Right renal cortex interstitium (tissue), 3 donors: ENCODE results near the gene TUBB1. TPM values are rescaled to one million over a fixed set of nuclear protein-coding genes. Genes with fewer than 3 reads are reported as not detected.
"Not testable (repeated sequence)": the region's sequence is repeated elsewhere in the genome, so short reads cannot be mapped to it uniquely, and the experiment has no call there.

Experiments used
- DNase-seq, 3 donors: peaks; one replicate each; pipeline ENCODE4 v3.0.0-alpha.2; 2013; ENCODE audit warnings: low read depth in 3 of 3, low spot score in 2 of 3
- polyA plus RNA-seq, 3 donors: library from polyadenylated mRNA; unstranded; fragments of 120-200 nt; gene quantifications; one replicate each; pipeline ENCODE4 v1.2.1, GENCODE V29; 2013; ENCODE audit not compliant: insufficient read length in 3 of 3

TUBB1 gene
- polyA plus RNA-seq: 1 to 10 TPM; 2.4 to 5.4 (median 3.0) TPM

DNA sequence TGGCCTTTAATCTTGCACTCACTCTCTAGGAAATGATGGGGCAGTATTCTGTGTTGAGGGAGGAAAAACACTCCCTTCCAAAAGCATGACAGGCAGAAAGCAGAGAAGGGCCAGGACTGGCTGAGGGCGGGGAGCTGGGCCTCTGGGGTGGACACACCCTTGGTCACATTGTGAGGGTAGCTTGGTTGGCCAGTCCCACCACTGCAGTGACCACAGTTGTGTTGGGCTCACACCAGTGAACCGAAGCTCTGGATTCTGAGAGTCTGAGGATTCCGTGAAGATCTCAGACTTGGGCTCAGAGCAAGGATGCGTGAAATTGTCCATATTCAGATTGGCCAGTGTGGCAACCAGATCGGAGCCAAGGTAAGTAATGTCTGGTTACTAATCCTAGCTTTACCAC is at the start of gene TUBB1:
TSS of gene TUBB1 (plus strand) at position 213 of the 400 bp plus-strand sequence. CDS start at position 307, 94 bp downstream.
- no peak for DNase-seq

DNA sequence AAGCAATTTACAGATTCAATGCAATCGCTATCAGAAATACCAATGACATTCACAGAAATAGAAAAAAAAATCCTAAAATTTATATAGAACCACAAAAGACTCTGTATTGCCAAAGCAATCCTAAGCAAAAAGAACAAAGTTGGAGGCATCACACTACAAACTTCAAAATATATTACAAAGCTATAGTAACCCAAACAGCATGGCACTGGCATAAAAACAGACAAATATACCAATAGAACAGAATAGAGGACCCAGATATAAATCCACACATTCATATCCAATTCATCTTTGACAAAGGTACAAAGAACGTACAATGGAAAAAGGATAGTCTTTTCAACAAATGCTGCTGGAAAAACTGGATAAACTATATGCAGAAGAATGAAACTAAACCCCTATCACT is 49.8 kb upstream of the TUBB1 start:
- no peak for DNase-seq

DNA sequence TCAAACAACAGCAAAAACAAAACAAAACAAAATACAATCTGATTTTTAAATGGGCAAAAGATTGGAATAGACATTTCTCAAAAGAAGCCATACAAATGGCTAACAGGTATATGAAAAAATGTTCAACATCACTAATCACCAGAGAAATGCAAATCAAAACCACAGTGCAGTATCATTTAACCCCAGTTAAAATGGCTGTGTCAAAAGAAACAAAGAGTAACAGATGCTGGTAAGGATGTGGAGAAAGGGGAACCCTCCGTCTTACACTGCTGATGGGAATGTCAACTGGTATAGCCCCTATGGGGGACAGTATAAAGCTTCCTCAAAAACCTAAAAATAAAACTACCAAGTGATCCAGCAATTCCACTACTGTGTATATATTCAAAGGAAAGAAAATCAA is 49.1 kb upstream of the TUBB1 start:
- DNase-seq: no peak

DNA sequence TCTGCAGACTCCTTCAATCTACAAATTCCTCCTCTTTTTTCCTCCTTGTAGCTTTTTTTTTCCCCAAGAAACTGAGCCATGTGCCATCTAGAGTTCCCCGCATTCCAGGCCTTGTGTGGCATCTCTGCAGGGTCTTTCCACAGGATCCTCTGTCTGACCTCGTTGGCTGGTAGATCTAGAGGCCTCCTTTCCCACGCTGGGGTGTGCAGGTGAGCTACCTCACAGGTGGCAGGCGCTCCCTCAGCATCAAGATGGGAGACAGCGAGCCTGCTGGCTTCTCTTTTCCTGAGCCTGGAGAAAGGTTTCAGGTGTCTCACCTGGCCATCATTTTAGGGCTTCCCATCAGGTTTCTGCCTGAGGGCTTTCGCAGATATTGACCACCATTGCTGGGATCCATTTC is 47.8 kb upstream of the TUBB1 start:
- no peak for DNase-seq

DNA sequence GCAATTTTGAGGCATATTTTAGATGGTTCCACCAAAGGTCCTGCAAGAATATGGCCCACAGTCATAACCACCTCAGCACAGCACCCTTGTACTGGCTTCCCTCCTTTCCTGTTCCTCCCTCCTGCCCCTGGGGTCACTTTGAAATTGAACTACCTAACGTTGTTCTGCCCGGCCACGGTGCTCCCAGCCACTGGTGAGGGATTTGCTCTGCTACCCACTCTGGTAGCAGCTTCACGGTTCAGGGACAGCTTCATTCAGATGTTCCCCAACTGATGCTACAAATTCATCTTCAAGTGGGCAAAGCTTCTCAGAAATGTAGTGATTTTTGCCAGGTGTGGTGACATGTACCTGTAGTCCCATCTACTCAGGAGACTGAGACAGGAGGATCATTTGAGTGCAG is 46.0 kb upstream of the TUBB1 start:
- no peak for DNase-seq

DNA sequence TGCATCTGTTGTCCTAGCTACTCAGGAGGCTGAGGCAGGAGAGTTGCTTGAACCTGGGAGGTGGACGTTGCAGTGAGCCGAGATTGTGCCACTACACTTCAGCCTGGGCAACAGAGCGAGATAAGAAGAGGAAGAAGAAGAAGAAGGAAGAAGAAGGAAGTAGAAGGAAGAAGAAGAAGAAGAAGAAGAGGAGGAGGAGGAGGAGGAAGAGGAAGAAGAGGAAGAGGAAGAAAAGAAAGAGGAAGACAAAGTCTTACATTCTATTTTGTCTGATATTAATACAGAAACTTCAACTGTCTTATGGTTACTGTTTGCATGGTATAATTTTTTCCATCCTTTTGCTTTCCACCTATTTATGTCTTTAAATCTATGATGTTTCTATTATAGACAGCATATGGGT is 45.4 kb upstream of the TUBB1 start:
- DNase-seq: no peak

DNA sequence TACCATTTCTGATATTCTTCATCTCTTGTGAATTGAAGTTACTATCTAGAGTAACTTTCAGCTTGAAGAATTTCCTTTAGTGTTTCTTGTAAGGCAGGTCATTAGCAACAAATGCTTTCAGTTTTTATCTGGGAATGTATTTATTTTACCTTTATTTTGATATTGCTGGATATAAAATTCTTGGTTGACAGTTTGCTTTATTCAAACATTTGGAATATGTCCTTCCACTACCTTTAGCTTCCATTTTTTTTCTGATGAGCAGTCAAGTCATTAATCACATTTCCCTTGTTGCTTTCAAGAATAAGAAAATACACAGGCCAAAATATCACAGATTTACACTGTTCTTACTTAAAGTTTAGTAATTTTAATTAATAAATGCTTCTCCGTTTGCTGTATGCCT is 43.9 kb upstream of the TUBB1 start:
- DNase-seq: no peak

DNA sequence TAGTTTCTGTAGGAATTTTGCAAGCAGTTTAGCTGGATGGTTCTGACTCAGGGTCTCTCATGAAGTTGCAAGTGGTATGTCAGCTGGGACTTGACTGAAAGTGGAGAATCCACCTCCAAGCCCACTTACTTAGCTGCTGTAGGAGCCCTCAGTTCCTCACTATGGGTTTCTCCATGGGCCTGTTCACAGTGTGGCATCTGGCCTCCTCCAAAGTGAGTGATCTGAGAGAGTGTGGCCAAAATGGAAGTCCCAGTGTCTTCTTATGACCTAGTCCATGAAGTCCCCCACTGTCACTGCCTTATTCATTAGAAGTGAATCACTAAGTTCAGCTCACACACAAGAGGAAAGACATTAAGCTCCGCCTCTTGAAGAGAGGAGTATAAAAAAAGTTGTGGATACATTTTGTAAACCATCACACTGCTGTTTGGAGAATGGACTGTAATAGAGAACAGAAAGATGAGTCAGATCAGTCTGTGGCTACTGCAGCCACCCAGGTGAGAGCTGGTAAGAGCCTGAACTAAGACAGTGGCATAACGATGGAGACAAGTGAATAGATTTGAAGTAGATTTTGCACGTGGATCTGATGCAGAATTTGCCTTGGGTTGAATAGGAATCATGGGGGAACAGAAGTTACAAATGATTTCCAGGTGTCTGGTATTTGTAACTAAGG is 43.0 kb upstream of the TUBB1 start:
- DNase-seq: no peak

DNA sequence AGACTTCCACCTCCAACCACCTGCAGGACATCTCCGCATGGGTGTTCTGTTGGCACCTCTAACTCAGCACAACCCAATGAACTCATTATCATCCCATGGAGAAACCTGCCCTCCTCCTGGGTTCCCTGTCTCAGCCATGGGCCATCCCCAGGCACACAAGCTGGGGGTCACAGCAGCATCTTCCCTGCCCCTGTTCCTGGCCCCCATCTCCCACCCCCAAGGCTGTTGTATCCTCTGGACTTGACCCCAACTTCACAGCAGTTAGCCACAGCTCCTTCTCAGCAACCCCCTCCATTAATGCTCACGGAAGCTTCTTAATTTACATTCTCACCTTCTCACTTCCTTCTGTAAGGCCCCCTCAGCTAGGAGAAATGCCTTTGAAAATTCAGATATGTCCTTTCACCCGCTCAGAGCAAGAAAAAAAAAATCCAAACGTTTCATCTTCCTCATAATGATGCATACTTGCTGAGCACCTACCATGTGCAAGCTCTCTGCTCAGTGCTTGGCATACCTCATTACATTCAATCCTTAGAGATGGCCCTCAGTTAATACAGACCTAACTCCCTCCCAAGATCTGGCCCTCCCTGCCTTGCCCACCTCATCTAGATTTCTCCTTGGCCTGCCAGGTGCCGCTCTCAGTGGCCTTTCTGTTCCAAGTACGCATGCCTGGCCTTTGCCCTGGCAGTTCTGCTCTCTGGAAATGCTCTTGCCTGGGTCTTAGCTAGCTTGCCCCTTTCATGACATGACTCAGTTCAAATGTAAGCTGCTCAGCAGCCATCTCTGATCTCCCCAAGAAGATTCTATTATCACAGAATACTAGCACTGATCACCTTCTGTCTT is 40.7 kb upstream of the TUBB1 start:
- DNase-seq: no peak

DNA sequence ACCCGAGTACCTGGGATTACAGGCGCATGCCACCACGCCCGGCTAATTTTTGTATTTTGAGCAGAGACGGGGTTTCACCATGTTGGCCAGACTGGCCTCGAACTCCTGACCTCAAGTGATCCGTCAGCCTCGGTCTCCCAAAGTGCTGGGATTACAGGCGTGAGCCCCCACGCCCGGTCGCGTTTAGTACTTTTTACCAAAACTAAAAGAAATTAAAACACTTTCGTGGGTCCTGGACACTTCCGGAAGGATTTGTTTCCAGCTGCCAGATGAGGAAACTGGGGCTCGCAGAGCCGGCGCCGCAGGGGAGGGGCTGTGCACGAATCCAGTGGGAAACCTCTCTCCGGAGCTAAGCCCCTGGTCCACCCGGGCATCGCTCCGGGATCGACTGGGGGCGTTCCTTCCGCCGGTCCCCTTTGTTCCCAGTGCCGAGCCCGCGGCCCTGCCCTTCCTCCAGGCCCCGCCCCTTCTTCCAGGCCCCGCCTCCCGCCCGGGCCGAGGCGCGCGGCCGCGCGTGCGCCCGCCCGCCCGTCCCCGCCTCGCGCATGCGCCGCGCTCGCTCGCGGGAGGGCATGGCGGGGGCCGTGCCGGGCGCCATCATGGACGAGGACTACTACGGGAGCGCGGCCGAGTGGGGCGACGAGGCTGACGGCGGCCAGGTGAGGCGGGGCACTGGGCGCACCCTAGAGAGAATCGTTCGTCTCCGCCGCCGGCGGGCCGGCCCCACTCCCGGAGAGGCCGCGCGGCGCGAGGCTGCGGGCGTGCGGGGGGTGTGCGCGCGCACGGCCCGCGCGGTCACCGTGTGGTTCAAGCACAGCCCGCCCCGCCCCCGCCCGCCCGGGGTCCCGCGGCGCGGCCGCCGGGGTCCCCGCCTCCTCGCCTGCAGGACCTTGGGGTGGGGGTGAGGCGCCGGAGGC is 38.3 kb upstream of the TUBB1 start, which contains the start of gene NELFCD:
TSS of gene NELFCD (plus strand) at position 546 of the 917 bp plus-strand sequence. CDS start at position 600, 54 bp downstream.
- DNase-seq: peak; percentile 61 to 78 (median 75)

DNA sequence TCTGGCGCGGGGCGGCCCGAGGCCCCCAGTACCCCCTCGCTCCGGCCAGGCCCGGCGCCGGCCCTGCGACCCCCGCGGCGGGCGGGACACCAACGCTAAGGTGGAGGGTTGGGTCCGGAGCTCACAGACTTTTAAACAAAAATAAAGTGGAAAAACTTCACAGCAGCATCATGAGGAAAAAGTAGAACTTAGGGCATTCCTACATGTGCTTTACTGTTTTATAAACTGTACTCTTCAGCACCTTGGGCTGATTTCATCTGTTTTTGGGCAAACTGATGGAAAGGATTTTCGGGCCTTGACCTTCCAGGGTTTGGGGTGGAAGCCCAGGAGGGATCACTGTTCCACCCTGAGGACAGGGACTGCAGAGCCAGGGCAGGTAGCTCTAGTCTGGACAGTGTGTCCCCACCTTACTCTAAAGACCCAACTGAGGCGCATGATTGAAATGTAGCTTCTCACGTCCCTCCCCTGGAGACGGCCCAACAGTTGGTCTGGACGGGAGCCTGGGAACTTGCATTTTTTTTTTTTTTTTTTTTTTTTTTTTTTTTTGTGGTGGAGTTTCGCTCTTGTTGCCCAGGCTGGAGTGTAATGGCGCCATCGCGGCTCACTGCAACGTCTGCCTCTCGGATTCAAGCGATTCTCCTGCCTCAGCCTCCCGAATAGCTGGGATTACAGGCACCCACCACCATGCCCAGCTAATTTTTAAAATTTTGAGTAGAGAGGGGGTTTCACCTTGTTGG is 37.4 kb upstream of the TUBB1 start:
- peak in 1 of 3 donors; percentile 36 for DNase-seq

DNA sequence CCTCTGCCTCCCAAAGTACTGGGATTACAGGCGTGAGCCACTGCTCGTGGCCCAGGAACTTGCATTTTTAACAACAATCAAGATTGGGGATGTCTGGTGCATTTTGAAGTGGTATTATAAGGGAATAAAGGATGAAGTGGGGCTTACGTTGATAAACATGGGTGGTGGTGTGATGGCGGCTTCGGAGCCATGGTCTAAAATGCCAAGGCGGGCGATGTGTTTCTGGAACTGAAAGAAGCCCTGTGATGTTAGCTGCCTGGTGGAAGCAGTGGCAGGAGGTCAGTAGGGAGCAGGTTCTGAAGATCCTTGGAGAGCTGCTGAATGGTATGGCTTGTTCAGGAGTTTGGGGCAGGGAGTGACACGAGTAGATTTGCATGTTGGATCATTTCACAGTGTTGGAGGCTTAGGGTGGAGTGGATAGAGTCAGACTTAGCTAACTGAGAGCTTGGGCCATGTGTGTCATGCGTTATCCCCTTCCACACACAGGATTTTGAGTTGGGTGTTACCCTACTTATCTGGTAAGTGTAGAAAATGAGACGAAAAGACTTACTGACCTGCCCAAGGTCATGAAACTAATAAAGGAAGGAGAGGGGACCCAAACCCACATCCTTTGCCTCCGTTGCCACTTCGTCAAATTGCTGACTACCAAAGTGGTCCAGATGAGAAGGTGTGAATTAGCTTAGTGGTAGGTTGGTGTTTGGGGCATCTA is 36.7 kb upstream of the TUBB1 start:
- no peak for DNase-seq

DNA sequence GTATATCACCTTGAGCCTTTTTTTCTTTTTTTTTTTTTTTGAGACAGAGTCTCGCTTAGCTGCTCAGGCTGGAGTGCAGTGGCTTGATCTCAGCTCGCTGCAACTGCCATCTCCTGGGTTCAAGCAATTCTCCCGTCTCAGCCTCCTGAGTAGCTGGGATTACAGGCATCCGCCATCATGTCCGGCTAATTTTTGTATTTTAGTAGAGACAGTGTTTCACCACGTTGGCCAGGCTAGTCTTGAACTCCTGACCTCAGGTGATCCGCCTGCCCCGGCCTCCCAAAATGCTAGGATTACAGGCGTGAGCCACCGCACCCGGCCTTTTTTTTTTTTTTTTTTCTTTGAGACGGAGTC is 36.1 kb upstream of the TUBB1 start:
- DNase-seq: not testable (repeated sequence)

DNA sequence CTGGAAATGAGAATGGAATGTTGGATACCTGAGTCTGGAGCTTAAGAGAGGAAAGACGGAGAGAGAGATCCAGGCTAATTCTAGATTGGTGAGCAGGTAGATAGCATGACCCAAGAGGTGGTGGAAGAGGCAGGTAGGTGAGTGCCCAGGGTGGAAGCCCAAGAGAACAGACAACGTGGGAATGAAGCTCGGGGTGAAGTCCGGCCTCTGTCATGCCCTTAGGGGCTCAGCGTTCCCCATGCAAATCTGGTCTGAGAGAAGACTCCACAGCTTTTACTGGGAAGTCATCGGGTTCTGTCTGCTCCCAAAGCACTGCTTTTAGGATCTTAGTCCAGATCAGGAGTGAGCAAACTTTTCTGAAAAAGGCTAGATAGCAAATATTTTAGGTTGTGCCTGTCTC is 34.5 kb upstream of the TUBB1 start:
- no peak for DNase-seq

DNA sequence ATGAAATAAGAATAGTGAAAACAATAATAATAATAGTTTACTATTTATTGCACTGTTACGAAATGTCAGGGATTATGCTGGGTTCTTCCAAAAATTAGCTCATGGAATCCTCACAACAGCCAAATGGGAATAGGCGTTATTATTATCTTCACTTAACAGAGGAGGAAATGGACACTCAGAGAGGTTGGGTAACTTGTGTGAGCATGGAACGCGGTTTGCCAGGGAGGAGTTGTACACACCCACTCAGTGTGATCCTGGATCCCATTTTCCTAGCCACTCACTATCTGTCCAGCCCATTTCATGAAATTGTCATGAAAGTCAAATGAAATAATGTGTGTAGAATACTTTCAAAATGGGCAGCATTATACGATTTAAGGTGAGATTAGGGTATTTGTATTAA is 33.6 kb upstream of the TUBB1 start:
- no peak for DNase-seq

DNA sequence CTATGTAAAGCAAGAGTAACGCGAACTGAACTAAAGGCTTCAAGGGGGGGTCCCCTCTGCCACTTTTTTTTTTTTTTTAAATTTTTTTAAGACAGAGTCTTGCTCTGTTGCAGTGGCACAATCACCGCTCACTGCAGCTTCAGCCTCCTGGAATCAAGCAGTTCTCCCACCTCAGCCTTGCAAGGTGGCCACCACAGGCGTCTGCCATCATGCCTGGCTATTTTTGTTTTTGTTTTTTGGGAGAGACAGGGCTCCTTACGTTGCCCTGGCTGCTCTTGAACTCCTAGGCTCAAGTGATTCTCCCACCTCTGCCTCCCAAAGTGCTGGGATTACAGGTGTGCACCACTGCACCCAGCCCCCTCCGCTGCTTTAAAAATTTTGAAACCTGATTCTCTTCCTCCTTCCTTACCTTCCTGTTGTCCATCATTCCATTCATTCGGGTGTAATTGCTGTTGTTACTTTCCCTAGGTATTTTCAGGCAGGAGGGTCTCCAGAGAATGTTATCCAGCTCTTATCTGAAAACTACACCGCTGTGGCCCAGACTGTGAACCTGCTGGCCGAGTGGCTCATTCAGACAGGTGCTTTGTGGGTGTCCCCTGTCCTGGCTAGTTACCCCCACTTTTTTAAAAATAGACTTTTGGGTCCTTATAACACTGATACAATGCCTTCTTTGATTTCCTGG is 32.8 kb upstream of the TUBB1 start:
- DNase-seq: no peak

DNA sequence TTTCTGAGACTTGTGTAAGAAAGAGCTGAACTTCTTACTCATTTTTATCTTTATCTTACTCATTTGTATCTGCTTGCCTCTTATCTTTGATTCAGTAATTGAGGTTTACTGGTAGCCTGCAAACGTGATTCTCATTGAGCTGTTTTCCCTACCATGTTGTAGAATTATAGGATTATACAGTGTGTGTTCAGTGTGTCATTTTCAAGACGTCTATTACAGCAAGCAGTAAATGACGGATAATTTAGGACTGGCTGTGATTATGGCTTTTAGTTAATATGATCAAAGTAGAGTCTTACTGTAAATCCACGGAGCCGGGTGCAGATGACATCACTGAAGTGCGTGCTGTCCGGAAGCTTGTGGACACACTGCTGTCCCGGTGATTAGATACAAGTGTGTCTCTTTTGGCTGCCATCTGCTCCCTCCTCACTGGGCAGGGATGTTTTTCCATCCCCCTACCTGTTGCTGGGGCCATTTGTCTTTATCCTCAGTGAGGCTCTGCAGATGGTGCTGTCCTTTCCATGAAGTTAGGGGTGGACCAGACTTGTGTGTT is 32.2 kb upstream of the TUBB1 start:
- DNase-seq: no peak

DNA sequence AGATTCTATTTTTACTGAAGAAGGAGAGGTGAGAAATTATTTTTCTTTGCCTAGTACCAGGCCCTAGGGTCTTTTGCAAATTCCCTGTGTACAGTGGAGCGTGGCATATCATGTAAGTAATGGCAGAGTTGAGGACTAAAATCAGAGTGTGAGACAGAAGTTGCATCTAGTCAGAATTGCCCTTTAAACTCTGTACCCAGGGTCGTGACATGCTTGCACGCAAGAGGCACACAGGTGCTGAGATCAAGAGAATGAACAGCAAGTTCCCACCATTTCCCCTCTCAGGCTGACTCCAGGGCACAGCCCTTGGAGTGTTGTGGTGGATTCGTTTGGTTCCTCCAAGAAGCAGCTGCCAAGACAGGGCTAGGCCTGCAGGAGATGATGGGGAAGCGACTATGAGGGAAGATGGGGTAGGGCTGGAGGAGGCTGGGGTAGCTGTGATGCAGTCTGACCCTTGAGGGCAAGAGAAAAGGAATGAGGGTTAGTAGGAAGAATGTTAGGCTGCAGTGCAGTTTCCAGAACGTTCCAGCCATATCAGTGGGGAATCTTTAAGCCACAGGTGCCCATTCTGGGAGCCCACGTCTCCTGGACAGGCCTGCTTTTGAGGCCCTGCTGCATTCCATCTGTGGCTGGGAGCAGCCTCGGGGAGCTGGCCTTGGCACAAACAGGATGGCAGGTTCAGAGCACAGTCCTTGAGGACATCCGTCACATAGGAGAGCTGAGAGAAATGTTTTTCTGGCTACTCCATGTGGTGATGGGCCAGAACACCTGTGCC is 31.3 kb upstream of the TUBB1 start:
- no peak for DNase-seq
